Kidney tubule cell (primary cell): ENCODE results near the gene CCNG1.
"Not testable (repeated sequence)": the region's sequence is repeated elsewhere in the genome, so short reads cannot be mapped to it uniquely, and the experiment has no call there.

Experiments used
- DNase-seq: peaks from one replicate; pipeline ENCODE4 v3.0.0-alpha.2; 2018; ENCODE audit warnings: low spot score

CCNG1 gene

DNA sequence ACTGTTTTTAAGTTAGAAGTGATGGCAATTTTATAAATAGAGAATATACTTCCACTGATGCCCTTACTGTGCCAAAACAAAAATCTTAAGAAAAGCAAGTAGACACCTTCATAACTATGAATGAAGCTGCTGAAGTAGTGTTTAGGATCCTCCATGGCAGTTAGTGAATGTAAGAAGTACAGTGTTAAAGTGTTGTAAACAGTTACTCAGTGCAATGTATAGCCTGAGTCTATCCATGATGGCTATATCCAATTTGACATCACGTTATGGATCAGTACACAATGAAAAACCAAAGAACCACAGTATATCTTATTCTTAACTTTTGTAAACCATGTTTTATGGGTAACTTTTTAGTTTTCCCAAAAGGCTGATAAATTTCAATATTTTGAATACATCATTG lies 7.1 kb downstream of the CCNG1 start:
- no peak for DNase-seq

DNA sequence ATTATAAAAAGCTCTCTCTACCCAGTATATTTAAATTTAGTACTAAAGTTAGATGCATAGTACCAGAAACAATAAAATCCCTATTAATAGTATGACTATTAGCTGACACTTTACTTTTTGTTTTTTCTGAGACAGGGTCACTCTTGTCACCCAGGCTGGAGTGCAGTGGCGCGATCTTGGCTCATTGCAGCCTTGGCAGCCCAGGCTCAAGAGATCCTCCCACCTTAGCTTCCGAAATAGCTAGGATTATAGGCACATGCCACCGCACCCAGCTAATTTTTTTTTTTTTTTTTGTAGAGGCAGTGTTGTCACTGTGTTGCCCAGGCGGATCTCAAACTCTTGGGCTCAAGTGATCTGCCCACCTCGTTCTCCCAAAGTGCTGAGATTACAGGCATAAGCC lies 8.0 kb downstream of the CCNG1 start:
- no peak for DNase-seq

DNA sequence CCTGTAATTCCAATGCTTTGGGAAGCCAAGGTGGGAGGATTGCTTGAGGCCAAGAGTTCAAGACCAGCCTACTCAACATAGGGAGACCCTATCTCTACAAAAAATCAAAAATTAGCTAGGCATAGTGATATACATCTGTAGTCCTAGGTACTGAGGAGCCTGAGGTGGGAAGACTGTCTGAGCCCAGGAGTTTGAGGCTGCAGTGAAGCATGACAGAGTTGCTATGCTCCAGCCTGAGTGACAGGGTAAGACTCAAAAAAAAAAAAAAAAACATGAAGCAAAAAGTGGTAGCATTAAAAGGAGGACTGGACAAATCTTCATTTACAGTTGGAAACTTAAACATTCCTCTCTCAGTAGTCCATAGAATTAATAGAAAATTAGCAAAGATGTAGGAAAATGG lies 9.8 kb downstream of the CCNG1 start:
- DNase-seq: no peak

DNA sequence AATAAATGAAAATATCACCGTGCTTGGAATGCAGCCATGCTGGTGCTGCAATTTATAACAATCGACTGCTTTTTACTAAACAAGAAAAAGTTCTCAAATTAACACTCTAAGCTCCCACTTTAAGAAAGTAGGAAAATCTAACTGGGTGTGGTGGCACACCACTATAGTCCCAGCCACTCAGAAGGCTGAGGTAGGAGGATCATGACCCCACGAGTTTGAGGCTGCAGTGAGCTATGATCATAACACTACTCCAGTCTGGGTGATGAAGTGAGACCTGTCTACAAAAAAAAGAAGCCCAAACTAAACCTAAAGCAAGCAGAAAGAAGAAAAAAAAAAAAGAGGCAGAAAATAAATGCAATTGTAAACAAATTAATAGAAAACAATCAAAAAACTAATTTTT lies 10.5 kb downstream of the CCNG1 start:
- DNase-seq: no peak

DNA sequence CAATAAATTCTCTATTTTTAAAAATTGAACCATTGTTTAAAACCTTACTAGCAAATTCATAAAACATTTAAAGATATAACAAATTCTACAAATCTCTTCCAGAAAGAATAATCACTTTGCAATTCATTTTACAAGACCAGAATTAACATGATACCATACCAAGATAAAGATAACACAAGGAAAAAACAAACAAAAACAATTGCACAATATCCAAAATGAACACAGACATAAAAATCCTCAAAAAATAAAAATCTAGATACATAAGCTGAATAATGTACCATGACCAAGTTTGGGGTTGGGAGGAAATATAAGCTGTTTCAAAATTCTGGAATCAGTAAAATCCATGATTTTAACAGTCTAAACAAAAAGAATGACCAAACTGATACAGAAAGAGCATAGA lies 11.1 kb downstream of the CCNG1 start:
- DNase-seq: no peak

DNA sequence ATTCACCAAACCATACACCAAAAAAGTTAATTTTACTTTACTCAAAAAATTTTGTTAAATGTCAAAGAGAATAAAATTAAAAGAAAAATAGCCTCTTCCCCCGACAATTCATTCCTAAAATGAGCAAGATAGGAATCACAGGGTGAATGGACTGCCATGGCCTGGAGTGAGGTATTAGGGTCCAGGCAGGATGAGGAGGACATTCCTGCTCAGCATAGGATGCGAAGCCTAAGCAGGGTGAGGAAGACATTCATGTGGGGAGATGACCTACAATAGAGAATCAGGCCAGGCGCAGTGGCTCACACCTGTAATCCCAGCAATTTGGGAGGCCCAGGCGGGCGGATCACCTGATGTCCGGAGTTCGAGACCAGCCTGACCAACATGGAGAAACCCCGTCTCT lies 14.1 kb downstream of the CCNG1 start:
- no peak for DNase-seq

DNA sequence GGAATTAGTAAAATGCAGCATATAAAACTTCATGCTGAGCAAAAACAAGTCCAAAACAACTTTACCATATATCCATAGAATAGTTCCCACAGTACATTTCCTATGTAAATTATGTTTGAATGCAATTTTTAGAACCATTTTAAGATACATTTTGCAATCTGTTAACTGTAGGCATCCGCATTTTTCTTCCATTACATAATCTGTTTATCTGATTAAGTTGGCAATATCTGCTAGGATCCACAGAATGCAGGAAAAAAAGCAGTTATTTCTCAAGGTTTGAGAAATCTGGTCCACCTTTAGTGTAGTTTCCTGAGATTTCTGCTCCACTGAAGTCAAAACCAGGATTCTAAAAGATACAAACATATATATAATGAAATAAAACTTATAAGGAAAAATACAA lies 16.3 kb downstream of the CCNG1 start:
- no peak for DNase-seq

DNA sequence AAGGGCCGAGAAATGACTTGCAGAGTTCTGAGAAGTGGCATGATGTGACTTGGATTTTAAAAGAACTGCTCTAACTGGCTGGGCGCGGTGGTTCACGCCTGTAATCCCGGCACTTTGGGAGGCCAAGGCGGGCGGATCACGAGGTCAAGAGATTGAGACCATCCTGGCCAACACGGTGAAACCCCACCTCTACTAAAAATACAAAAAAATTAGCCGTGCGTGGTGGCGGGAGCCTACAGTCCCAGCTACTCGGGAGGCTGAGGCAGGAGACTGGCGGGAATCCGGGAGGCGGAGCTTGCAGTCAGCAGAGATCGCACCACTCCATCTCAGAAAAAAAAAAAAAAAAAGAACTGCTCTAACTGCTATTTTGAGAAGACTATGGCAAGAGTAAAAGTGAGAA lies 18.0 kb downstream of the CCNG1 start:
- not testable (repeated sequence) for DNase-seq

DNA sequence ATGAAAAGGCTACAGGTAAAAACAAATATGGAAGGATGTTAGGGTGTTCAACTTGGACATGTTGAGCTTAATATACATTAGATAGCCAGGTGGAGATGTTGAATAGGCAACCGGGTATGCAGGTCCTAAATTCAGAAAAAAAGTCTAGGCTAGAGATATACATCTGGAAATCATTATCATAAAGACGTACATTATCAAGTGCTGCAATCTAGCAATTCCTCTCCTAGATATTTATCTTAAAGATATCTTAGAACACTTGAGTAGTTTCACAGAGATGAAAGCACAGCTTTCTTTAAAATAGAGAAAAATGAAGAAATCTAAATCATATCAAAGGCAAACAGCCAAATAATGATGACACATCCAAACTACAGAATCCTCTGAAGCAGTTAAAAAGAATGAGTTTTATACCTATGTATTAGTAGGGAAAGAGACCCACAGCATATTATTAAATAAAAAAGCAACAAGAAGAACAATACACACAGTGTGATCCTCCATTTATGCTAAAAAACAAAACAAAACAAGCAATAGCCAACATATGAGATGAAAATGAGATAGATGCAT lies 18.7 kb downstream of the CCNG1 start:
- DNase-seq: no peak

DNA sequence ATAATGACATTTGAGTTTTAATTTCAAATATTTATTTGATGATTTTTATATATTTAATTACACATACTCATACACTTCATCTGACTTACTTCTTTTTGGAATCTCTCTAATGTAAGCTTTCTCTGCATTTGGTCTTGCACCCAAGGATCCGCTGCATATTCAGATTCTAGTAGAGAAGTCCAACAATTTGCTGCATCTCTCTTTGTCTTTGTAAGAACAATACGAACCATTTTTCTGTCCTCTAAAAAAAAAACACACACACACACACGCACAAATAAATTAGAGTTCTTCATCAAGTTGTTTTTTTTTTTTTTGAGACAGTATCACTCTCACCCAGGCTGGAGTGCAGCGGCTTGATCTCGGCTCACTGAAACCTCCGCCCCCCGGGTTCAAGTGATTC lies 19.4 kb downstream of the CCNG1 start:
- DNase-seq: no peak

DNA sequence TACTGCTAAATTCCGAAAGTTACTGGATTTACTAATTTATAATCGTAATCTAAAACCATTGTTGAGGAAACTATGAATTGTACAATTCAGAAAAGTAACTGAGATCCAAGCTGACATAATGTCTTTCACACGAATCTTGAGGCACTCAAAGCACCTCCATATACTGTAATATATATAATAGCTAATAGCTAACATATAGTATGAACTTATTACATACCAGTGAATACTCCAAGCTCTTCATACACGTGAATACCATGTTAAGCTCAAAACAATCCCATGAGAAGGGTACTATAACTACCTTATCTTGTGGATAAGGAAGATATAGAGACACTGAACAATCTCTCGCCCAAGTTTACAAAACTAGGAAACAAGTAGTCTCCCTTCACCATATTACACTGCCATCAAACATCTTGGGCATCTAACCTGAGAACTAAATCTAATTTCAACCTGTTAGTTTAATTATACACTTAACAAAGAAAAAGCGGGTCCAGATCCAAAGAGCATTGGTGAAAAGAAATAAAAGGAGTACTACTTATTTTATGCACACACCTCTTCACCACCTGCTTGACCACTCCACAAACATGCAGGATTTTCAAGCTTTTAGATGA lies 21.5 kb downstream of the CCNG1 start:
- DNase-seq: no peak

DNA sequence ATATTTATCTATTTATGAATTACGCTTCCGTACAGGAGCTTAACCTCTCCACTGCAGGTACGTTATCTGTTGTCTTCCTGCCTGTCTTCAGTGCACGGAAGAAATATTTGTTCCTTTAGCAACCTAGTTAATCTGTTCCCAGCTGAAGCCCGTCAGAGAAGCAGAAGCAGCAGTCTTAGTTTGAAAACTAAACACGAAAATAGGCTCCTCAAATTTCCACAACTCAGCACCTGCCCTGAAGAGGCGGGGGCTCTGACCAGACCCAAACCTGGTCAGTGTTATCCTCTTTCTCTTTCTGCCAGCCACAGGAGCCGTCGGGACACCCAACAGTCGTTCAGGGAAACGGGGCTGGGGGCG lies 22.0 kb downstream of the CCNG1 start:
- peak; percentile 61 for DNase-seq

DNA sequence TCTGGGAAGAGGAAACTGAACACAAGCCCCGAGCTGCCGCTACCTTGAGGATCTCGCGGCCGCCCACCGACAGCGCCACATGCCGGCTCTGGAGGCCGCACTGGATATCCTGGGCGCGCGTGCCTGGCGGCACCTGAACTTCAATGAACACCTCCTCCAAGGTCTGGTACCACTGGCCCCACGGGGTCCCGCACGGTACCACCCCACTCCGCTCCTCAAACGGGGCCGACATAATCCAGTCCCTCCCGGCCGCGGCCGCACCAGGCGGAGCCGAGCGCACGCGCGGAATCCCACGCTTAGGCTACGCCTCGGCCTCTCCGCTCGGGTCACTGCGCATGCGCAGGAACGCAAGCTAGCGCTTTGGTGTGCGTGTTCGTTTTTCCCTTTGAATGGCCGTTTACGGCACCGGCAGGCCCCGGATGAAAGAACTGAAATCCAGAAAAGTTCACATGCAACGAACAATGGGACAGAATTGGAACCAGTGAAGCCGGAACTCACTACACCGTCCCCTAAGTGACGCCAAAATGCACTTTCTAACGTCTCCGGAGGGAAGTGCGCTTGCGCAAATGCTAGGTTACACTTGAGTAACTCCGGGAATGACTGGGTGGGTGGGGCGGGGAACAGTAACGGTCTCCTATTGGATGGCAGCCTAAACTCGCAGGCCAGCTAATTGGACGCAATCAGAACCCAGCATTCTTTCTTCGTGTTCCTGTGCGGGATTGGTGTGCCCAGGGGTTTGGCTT lies 22.6 kb downstream of the CCNG1 start, which contains the start of gene NUDCD2:
NUDCD2 (minus strand) TSS at position 284 of the 743 bp plus-strand sequence; CDS start at position 232, 52 bp downstream.
- peak; percentile 99 for DNase-seq

DNA sequence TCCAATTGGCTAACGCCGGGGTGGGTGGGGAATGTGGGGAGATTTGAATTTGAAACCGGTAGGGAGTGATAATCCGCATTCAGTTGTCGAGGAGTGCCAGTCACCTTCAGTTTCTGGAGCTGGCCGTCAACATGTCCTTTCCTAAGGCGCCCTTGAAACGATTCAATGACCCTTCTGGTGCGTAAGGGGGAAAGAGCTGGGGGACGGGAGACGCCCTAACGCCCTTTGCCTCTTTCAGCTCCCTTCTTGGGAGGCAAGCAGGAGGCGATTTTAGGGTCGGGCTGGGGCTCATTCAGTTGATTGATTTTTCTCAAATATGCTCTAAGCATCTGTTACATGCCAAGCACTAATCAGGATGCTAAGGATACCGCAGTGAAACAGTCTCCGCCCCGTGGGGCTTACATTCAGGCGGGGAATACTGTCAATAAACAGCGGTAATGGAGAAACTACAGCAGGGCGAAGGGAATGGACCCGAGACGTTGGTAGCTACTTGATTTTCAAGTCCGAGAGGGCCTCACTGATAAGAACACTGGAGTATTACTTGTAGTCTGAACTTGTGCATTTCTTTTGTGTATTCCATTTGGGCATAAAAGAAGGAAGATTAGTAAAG lies 23.3 kb downstream of the CCNG1 start, which contains the start of gene HMMR:
HMMR (plus strand) TSS at position 71 of the 610 bp plus-strand sequence; CDS start at position 132, 61 bp downstream.
- peak; percentile 41 for DNase-seq

DNA sequence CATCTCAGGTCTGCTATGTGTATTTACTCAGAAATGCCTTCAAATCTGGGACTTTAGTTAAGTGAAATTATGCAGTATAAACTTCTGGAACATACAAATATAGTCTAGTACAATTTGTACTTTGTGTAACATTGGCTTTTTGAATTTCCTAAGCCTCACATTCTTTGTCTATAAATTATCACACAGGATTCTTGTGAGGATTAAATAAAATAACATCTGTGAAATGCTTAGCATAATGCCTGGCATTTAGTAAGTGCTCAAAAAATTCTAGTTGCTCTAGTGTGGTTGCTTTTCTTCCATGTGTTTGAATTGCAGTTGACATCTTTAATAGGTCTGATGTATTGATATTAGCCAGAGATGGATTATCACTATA lies 25.7 kb downstream of the CCNG1 start:
- DNase-seq: no peak

DNA sequence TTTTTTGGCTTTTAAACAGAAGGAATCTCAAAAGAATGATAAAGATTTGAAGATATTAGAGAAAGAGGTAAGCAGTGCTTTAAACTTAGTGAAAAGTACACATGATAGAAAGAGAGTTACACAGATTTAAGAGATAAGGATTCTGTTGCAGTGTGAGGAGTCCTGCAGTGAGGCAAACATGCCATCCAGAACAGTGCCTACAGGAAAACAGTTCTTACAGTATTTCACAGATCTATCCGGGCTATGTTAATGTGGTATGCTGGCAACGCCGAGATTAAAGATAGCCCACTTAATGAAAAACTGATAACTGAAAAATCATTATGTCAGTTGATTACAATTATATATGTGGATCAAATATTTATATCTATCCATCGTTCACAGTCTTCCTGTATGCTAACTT lies 30.3 kb downstream of the CCNG1 start:
- no peak for DNase-seq

DNA sequence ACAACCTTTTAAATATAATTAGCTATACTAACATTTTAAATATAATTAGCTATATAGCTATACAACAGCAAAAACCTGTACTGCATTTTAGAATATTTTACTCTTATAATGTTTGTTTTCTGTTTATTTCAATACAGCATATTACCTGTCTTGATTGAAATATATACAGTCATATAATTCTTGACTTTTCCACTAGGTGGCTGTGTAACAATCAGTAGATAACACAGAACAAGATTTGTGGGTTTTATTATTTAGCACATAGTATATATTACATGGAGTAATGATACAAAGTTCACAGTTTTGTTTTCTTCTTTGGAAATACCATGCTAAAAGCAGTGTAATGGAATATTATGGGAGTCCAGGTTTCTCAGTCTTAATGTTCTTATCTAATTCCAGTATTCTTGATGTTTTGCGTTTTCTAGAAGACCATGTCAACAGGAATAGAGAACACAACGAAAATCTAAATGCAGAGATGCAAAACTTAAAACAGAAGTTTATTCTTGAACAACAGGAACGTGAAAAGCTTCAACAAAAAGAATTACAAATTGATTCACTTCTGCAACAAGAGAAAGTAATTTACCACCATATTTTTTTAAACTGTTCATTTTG lies 36.3 kb downstream of the CCNG1 start:
- DNase-seq: peak; percentile 38

DNA sequence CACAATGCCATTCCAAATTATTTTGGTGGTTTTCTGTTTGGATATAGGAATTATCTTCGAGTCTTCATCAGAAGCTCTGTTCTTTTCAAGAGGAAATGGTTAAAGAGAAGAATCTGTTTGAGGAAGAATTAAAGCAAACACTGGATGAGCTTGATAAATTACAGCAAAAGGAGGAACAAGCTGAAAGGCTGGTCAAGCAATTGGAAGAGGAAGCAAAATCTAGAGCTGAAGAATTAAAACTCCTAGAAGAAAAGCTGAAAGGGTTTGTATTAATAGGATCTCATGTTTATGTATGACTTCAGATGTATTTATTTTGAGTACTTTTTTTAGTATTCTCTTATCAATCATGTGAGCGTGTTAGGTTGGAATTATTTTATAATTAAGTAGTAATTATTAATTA lies 38.0 kb downstream of the CCNG1 start:
- no peak for DNase-seq

DNA sequence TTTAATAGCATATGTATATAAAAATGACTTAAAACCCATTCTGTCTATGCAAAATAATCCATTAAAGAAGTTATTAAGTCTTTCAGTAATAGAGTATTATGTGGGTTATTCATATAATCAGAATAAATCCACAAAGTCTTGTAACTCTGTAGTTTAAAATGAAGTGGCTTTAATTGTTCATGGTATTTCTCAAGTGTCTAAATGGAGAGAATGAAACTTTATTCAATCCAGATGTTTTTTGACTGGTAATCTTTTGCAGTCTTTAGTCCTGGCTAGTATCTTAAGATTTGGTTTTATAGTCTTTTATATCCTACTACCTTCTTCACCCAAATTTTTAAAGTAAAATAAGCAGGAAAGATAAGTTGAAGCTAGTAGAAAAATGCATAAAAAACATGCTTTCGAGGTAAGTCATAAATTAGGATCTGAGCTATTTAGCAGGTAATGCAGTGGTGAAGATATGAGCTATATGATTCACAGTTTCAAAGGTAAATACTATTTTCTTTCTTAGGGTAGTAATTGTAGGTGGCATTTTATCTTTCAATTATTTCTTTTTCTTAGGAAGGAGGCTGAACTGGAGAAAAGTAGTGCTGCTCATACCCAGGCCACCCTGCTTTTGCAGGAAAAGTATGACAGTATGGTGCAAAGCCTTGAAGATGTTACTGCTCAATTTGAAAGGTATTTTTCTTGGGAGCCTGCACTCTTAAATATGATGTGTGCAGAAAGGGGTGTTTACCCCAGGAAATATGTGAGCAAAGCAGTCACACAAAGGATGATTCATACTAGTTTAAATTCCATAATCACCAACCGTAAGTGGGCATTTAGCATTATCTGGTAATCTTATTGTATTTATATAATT lies 41.0 kb downstream of the CCNG1 start:
- DNase-seq: peak; percentile 41

DNA sequence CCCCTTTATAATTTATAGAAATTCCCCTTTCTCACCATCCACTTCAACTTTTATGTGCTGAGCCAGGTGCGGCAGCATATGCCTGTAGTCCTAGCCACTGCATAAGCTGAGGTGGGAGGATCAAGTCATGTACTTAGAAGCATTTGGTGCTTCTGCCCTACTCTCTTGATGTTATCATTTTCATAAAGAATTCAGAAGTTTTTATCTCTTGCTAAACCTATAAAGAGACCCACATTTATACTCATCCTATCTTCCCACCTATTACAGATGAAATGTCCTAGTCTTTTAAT lies 41.5 kb downstream of the CCNG1 start:
- DNase-seq: no peak

DNA sequence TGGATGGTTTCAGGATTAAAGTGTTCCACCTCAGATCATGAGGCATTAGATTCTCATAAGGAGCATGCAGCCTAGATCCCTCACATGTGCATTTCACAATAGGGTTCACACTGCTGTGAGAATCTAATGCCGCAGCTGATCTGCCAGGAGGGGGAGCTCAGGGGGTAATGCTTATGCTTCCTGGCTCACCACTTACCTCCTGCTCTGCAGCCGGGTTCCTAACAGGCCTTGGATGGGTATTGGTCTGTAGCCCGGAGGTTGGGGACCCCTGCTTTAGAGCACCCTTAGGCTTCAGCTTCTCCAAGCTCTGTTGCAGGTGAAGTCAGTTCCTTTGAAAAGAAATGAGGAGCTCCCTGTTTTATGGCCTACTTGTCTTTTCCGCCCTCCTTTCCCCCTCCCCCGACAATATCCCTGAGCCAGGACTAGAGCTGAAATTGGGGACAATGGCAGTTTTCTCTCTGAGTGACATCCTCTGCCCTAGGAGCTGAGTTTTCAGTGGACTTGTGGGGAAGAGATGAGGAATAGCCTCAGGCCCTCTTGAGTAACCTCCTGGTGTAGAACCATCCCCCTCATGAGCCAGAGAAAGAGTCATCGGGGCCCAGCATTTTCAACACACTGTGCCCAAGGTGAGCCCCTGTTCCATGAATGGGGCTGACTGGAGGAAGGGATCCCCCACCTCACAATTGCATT lies 51.8 kb downstream of the CCNG1 start:
- DNase-seq: peak; percentile 28

DNA sequence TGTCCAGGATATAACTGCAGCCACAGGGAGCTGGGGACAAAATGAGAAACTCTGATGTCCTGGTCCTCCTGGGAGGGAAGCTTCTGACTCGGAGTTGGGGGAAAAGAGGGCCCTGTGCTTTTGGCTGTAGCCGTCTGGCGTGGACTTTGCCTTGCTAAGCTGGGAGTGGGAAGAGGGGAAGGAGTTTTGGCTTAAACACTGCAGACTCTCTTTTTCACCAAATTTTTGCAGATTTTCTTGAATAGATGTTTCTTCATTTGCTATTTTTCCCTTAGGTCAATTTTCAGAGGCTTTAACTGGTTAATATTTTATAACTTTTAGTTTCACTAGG lies 52.3 kb downstream of the CCNG1 start:
- no peak for DNase-seq
